A549 treated with RU486 at 1 μM for 4 hours (cell line): Measurements from ENCODE around the gene ZNF334. TPM values are rescaled to one million over a fixed set of nuclear protein-coding genes. Genes with fewer than 3 reads are reported as not detected.

Source experiments
- total RNA-seq: library from RNA; stranded (reverse); fragments of 200-300 nt; extraction: Qiagen RNA extraction; gene quantifications from 5 replicates; pipeline ENCODE4 v1.2.3, GENCODE V29; 2022; ENCODE audit warnings: low read depth

ZNF334 gene
- not detected in 5 replicates for total RNA-seq

GRCh38 chr20:46512943-46513844 is at the start of gene ZNF334:
Gene ZNF334, minus strand, starts transcription at chr20:46513559. Its CDS starts 1,457 bp downstream, at chr20:46512102.

GRCh38 chr20:46550461-46550860 is 37.1 kb upstream of the ZNF334 start, which contains the start of gene OCSTAMP:
Gene OCSTAMP, minus strand, starts transcription at chr20:46550654. Its CDS starts 94 bp downstream, at chr20:46550560.

Other genes with a start within 250 kb of the ZNF334 start
- 0.06 TPM in 1 of 5 replicates, not detected in the others for gene CDH22, start 205.1 kb downstream of the ZNF334 start, total RNA-seq
- 17.8 to 21.1 TPM (median 19.5 TPM) in 5 replicates for gene ELMO2, start 106.9 kb downstream of the ZNF334 start, total RNA-seq
- not detected in 5 replicates for gene OCSTAMP, start 37.1 kb upstream of the ZNF334 start, total RNA-seq
- gene SLC13A3, start 137.9 kb upstream of the ZNF334 start, total RNA-seq = 0.03 to 0.13 TPM (median 0.06 TPM) in 3 of 5 replicates, not detected in the others
- gene TP53RK, start 175.9 kb upstream of the ZNF334 start, total RNA-seq = 13.0 to 14.4 TPM (median 13.6 TPM) in 5 replicates
- gene SLC2A10, start 196.1 kb upstream of the ZNF334 start, total RNA-seq = not detected in 5 replicates